HT-29 (cell line): ENCODE results near the gene RASA3. TPM values are rescaled to one million over a fixed set of nuclear protein-coding genes. Genes with fewer than 3 reads are reported as not detected.
"Not testable (repeated sequence)": the region's sequence is repeated elsewhere in the genome, so short reads cannot be mapped to it uniquely, and the experiment has no call there.

Experiments used
- DNase-seq: peaks from one replicate; pipeline ENCODE4 v3.0.0-alpha.2; 2015; ENCODE audit warnings: low spot score
- total RNA-seq: library from RNA; depleted of rRNA; stranded (reverse); fragments of >200 nt; shearing (Covaris generic); gene quantifications from 2 replicates; pipeline ENCODE4 v1.2.3, GENCODE V29; 2014

Gene RASA3
- total RNA-seq, 1 experiment from 2014 or later = 25.1 TPM

DNA sequence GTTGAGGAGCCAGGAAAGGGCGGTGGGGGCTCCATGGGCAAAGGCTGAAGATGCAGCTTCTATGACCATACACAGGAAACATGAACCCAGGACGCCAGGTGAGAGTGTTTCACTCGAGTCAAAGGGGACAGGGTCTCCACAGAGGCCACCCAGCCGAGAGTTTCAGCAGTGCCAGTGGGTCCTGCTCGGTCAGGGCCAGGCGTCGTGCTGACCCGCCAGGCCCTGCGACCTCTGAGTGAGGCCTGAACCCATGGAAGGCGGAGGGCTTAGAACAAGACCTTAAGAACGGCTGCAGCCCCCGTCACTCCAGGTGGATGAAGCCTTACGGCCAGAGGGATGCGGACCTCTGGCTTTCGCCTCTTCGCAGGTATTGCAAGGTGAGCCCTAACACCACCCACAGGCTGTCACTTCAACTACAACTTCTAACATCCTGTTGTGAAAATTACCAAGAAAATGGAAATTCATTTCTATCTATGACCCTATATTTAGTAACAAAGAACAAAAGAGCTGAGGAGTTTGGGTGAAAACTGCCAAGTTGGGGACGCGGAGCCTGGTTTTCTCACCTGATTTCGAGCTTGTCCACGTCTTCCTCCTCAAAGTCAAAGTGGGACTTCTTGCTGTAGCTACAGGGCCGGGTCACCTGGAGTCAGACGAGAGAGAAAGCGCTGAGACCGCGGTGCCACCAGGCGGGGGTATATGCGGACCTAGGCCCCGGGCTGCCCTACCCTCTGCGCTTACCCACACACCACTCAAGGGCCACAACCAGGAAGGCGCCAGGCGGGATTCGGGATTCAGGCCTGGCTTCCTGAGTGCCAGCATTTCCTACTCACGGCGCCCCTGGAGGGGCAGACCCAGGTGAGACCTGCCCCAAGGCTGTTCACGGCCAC, 108.5 kb downstream of the RASA3 start:
- no peak for DNase-seq

DNA sequence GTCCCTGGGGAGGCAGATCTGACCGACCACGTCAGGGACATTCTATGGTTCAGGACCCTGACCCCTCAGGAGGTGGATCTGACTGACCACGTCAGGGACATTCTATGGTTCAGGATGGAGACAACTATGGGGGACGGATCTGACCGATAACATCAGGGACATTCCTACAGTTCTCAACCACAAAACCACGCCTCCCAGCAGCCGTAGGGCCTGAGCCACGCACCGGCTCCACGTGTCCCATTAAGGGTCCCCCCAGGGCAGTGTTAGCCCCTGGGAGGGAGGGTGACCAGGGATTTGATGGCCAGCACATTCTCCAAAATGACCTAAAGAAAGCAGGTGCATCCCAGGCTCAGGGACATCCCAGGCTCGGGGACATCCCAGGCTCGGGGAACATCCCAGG, 109.5 kb downstream of the RASA3 start:
- DNase-seq = no peak

DNA sequence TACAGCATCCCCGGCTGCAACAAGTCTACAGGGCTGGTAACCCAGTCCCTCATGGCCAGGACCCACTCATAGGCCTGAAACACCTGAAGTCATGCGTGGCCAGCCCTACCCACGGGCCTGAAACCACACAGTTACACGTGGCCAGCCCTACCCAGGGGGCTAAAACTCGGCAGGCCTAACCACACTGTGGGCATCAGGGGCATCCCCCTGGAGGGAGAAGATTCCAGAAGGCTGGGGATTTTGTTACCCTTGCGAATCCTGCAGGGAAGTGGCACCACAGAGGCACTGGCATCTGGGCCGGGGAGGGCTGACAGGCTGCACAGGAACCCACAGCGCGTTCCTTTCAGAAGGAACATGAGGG, 110.1 kb downstream of the RASA3 start:
- no peak for DNase-seq

DNA sequence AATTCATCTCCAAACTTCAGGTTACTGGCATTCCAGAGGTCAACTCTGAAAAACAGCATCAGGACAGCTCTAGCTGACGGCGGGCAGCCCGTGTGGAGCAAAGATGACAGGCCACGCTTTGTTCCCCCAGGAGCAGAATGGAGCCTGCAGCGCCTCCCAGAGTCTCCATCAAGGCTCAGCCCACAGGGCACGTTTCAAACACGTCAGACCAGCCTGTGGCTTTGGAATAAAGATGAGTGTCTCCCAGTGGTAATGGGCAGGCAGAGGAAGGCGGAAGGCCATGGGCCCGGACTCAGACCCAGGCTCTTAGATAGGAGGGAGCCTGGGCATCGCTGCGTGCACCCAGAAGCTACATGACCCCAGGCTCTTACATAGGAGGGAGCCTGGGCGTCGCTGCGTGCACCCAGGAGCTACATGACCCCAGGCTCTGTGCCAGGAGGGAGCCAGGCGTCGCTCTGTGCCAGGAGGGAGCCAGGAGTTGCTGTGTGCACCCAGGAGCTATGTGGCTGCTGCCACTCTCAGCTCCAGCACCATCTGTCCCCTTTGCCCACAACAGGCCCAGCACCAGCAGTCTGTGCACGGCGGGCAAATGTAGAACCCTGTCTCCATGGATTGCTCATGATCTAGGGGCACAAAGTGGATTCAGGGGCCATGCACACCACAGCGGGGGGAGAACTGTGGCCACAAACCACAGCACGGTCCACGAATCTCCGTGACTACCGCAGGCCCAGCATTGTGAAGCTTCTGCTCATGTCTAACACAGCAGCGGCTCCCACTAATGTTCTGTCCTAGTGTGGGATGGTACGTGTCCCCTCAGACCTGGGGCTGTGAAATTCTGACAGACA, 110.7 kb downstream of the RASA3 start:
- no peak for DNase-seq

DNA sequence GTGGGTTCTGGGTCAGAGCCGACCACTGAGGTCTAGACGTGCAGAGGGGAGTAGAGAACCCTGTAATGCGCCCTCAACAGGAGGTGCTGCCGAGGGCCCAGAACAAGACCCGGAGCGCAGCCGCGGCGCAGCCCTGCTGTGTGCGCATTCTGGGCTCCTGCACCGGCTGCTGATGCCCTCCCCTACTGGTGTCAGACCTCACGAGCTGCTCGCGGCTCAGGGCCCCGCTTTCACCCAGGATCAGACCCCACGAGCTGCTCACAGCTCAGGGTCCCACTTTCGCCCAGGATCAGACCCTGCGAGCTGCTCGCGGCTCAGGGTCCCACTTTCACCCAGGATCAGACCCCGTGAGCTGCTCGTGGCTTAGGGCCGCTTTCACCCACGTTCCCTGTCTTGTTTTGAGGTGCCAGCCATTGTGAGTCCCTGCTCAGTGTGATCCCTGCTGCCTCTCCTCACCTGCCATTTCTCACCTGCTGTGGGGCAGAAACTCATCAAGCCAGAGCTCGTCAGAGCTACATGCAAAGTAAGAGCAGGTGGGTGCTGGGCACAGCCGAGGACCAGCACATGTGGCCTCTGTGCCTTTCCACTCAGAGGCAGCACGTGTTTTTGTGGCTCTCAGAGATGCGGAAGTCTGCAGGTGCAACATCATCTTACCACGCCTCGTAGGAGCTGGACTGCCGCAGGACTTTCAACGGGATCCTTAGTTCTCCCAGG, 111.5 kb downstream of the RASA3 start:
- DNase-seq = no peak

DNA sequence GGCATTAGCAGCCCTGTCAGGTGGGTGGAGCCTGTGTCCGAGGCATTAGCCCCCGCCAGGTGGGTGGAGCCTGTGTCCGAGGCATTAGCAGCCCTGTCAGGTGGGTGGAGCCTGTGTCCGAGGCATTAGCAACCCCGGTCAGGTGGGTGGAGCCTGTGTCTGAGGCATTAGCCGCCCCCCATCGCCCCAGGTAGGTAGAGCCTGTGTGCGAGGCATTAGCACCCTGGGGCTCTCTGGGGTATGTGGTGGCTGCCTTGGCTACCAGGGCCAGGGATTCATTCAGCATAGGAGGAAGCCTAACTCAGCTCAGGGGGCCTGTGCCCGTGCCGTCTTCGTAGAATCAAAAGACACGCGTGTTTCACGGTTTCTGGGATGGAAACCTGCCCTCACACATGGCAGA, 112.3 kb downstream of the RASA3 start:
- not testable (repeated sequence) for DNase-seq

DNA sequence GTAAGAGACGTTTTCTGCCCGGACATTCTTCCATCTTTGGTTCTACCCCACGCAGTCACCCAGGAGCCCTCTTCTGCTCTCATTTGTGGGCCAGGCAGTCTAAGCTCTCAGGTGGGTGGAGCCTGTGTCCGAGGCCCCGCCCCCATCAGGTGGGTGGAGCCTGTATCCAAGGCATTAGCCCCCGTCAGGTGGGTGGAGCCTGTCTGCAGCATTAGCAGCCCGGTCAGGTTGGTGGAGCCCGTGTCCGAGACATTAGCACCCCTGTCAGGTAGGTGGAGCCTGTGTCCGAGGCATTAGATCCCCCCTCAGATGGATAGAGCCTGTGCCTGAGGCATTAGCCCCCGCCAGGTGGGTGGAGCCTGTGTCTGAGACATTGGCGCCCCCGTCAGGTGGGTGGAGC, 113.1 kb downstream of the RASA3 start:
- peak; percentile 77 for DNase-seq

DNA sequence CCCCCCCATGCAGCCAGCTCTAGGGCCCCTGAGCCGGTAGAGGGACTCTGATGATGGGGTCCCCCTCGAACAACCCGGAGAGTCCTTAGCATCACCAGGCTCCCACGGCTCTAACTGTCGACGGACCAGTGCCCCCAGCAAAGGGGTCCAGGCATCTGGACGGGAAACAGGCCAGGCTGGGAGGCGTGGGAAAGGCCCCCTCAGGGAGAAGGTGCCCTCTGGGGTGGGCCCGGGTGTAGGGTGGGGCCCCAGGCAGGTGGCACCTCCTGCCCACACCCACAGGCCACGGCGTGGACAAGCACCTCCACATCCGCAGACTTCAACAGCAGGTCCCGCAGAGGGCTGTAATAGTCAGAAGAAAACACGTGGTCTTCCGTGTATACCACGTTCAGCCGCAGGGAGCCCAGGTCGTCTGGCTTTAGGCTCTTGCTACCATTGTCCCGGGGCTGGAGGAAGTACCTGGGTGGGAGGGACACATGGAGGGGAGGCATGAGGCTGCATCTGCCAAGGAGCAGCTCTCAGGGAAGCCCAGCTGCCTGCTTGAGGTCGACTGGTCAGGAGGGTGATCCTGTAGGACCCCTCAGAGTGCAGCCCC, 113.9 kb downstream of the RASA3 start:
- DNase-seq = no peak

DNA sequence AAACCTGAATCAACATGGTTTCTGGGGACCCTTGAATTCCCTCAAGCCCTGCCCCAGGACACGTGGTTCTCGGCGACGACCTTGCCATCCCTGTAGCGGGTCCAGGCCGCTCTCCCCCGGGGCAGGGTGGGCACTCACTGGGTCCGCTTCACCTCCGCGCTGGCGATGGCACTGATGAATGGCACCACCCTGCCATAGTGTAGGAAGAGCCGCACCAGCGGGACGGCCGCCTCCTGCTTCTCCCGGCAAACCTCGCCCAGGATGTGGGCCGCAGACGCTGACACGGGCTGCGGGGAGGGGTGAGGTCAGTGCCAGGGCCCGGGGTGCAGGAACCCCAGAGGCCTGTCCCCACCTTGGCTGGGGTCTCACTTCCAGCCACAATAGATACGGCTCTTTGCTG, 114.5 kb downstream of the RASA3 start:
- DNase-seq = no peak

DNA sequence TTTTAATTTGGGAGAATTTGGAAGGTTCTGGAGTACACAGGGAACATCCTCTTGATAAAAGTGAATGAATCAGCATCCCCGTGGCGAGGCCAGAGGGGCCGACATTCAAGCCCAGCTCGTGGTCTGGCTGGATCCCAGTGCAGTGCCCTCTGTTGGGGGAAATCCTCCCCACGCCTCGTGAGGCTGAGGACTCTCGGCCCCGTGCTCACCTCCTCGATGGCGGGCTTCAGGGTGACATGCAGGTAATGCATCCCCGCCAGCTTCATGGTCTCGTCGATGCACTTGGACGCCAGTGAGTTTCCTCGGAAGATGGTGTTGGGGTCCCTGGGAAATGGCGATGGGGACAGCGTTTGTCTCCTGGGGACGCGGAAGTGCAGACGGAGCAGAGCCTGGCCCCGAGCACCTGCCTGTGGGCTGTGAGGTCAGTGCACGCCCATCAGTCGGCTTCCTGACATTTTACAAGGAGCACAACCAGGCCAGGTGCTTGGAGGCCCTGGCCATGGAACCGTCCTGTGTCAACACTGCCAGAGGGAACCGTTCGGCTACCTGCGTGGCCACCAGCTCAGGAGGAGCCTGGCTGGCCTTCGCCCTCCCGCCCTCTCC, 115.3 kb downstream of the RASA3 start:
- DNase-seq = no peak

DNA sequence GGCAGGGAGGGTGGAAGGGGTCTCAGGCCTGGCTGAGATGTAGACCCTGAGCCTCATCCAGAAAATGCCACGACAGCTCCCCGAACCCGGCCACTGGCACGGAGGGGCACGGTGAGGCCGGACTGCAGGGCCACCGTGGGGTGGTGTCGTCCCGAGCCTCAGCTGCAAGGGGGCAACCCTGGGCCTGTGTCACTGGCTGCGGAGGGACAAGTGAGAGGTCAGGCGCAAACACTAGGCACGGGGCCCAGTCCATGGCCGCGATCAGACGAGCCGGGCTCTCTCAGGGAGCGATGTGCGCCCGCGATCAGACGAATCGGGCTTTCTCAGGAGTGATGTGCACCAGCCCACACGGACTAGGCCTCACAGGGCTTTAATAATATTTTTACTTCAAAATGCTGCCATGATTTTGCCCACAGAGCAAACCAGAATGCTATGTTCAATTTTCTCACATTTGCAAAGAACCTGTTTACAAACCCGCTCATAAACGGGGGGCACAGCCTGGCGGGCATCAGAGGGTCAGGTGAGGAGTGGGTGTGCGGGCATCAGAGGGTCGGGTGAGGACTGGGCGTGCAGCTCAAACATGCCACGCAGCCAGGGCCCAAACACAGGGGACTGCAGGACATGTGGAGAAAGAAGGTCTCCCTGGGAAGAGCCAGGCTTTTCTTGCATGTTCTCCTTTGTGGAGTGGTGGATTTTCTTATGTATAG, 115.9 kb downstream of the RASA3 start:
- no peak for DNase-seq

DNA sequence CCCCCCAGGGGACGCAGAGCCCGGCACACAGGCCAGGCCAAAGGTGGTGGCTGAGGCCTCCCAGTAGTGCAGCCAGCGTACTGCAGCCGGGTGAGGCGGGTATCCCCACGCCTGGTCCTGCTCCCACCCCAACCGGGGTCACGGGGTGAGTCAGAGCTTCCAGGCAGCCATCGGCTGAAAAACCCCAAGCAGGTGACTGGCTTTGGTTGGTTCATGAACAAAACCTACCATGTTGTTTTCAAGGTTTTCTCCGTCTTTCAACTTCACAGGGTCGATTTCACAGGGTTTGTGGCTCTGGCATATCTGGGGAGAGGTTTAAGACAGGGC, 116.5 kb downstream of the RASA3 start:
- no peak for DNase-seq

DNA sequence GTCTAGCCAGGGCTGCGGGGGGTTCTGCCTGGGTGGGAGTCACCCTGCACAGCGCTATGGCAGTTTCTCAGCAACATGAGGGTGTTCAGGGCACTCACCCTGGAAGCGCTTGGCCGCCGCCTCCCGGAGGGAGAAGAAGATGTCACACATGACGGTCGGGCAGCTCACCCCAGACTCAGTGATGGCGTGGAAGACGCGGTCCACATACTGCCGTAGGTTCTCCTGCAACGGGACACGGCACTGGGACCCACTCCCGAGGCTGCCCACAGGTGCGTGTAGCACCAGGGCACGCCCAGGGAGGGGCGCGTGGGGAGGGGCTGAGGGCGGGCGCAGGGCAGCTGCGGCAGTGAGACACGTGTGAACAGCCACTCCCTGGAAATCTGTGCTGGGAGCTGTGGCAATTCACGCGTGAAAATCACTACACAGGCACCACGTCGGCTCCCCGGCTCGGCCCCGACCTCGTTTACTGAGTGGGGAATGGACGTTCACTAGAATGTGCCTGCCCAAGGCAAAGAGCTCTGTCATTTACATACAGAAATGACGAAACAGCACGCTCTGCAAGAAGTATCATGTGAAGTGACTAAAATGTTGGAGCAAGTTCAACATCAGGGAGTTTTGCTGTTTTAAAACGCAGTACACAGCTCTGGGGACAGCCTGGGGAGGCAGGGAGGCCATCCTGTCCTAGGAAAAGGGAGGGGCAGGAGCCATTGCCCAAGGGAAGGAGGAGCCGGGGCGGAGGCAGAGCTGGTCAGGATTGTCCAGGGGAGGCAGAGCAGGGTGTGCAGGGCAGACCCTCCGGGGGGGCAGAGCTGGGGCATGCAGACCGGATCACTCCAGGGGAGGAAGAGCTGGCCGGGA, 117.1 kb downstream of the RASA3 start:
- peak; percentile 53 for DNase-seq

DNA sequence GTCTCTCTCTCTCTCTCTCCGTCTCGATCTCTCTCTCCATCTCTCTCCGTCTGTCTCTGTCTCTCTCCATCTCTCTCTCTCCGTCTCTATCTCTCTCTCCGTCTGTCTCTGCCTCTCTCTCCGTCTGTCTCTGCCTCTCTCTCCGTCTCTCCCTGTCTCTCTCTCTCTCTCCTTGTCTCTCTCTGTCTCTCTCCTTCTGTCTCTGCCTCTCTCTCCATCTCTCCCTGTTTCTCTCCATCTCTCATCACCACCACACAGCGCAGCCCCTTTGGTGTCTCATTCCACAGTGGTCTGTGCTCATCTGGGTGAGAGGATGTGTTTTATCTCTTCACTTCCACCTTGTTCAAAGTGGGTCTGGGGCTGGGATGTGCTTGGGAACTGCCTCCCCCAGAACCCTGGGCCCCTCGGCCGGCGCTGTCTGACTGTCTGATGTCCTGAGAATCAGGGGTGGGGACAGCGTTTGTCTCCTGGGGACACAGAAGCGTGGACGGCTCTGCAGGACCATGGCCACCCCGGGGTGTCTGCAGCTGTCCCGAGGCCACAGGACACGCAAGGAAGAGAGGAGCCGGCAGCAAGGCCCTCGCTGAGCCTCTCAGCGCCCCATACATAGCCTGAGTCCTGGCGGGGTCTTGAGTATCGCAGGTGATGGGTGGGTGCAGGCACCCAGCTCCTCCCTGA, 118.3 kb downstream of the RASA3 start:
- DNase-seq = no peak

DNA sequence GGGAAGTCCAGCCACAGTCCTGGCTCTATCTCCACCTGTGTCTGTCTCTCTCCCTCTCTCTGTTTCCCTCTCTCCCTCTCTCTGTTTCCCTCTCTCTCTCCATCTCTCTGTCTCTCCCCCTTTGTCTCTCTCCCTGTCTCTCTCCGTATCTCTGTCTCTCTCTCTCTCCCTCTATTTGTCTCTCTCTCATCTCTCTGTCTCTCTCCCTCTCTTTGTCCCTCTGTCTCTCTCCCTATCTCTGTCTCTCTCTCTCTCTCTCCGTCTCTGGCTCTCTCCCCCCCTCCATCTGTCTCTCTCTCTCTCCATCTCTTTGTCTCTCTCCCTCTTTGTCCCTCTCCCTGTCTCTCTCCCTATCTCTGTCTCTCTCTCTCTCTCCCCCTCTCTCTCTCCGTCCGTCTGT, 119.1 kb downstream of the RASA3 start:
- no peak for DNase-seq

DNA sequence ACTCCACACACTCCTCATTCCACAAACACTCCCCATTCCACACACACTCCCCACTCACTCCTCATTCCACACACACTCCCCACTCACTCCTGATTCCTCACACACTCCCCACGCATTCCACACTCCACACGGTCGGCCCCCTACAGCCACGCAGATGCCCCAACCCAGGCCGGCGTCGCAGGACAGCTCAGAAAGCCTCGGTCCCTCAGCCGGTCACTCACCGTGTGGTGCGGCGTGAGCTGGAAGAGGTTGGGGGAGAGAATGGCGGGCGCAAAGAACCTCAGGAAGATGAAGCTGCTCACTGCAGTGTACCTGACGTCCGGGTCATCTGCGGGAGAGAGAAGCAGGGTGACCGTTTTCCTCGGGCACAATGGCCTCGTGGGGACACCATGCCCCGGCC, 119.5 kb downstream of the RASA3 start:
- DNase-seq = no peak

DNA sequence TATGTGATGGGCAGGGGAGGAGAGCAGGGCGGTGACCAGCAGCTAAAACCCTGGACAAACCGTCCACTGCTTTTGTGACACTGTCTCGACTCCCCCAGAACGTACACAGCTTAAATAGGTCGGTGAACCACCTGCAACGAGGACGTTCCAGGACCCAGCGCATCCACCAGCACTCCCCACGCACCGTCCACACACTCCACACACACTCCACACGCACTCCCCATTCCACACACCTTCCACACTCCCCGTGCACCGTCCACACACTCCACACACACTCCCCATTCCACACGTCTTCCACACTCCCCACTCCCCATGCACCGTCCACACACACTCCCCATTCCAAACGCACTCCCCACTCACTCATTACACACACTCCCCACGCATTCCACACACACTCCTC, 120.3 kb downstream of the RASA3 start:
- no peak for DNase-seq

DNA sequence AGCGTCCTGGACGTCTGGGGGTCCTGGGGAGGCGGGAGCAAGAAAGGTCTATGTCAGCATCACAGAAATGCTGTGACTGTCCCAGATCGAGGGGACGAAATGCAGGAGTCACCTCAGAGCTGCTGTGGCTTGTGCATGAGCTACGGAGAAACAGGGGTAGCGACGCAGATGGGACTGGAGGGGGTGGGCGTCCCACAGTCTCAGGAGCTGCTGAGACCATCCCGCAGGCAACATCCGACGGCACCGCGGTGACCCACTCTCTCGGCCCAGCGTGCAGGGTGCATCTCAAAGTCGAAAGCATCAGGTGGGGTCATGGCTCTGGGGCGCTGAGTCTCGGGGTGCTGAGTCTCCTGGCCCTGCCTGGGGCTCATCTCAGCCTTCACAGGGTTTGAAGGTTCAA, 121.2 kb downstream of the RASA3 start:
- no peak for DNase-seq

DNA sequence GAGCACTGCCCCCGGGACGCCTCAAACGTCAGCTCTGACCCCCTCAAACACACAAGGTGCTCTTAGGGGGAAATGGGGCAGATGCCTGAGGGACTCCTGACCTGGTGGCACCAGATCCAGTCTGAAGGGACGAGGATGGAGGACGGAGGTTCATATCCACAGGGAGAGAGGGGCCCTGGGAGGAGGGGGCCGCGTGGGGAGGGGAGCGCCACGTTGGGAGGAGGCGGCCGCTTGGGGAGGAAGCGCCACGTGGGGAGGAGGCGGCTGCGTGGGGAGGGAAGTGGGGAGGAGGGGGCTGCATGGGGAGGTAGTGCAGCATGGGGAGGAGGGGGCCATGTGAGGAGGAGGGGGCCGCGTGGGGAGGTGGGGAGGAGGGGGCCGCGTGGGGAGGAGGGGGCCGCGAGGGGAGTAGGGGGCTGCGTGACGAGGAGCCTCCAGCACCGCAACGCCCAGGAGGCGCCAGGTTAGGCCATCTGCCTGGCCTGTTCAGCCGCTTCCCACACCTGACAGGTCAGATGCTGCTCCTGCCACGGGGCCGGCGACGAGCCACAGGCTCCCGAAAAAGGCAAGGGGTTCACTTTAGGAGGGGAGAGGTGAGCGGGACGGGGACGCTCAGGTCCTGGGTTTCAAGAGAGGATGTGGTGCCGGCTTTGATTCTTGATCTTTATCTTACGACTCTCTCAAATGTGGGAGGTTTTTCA, 121.9 kb downstream of the RASA3 start:
- DNase-seq = no peak
